Activated T-cell treated with anti-CD3 and anti-CD28 coated beads, Interleukin-2, amount 50 U/mL, for 48 hours (primary cell): ENCODE data around the gene CDH13.

Source experiments
- DNase-seq, 2 experiments: peaks; one replicate each; pipeline ENCODE4 v3.0.0-alpha.2; 2020

Gene CDH13

GRCh38 chr16:82751020-82751419 lies 124.3 kb downstream of the CDH13 start:
- no peak for DNase-seq

- no peak for DNase-seq
These were observed 125.4 kb downstream of the CDH13 start for GRCh38 chr16:82752172-82752571.

- no peak for DNase-seq
These were observed 127.1 kb downstream of the CDH13 start for GRCh38 chr16:82753821-82754220.

- DNase-seq, result no peak
These were observed 128.1 kb downstream of the CDH13 start for GRCh38 chr16:82754716-82755513.

GRCh38 chr16:82755570-82756282 lies 129.0 kb downstream of the CDH13 start:
- DNase-seq, result no peak

- DNase-seq, result no peak
These were observed 129.5 kb downstream of the CDH13 start for GRCh38 chr16:82756283-82756599.

GRCh38 chr16:82758406-82758805 lies 131.6 kb downstream of the CDH13 start:
- DNase-seq, result no peak

GRCh38 chr16:82758904-82759303 lies 132.1 kb downstream of the CDH13 start:
- no peak for DNase-seq

GRCh38 chr16:82761236-82761635 lies 134.5 kb downstream of the CDH13 start:
- no peak for DNase-seq

- DNase-seq, result no peak
These were observed 135.1 kb downstream of the CDH13 start for GRCh38 chr16:82761858-82762257.

GRCh38 chr16:82763371-82763770 lies 136.6 kb downstream of the CDH13 start:
- no peak for DNase-seq

GRCh38 chr16:82767198-82767597 lies 140.4 kb downstream of the CDH13 start:
- DNase-seq, result no peak

- DNase-seq, result no peak
These were observed 141.0 kb downstream of the CDH13 start for GRCh38 chr16:82767808-82768207.

- no peak for DNase-seq
These were observed 143.1 kb downstream of the CDH13 start for GRCh38 chr16:82769845-82770244.

- DNase-seq, result no peak
These were observed 145.4 kb downstream of the CDH13 start for GRCh38 chr16:82772215-82772614.

- DNase-seq, result no peak
These were observed 146.2 kb downstream of the CDH13 start for GRCh38 chr16:82773018-82773417.

GRCh38 chr16:82776470-82777146 lies 149.8 kb downstream of the CDH13 start:
- DNase-seq, result no peak

GRCh38 chr16:82782715-82783251 lies 156.0 kb downstream of the CDH13 start:
- DNase-seq, result no peak

GRCh38 chr16:82783933-82784572 lies 157.3 kb downstream of the CDH13 start:
- DNase-seq, result no peak

GRCh38 chr16:82784573-82784968 lies 157.8 kb downstream of the CDH13 start:
- DNase-seq, result no peak

GRCh38 chr16:82788225-82788624 lies 161.5 kb downstream of the CDH13 start:
- no peak for DNase-seq

- DNase-seq, result no peak
These were observed 162.2 kb downstream of the CDH13 start for GRCh38 chr16:82788919-82789318.

GRCh38 chr16:82792693-82793092 lies 165.9 kb downstream of the CDH13 start:
- no peak for DNase-seq
